Stimulated activated CD4-positive, alpha-beta T cell treated with anti-CD3 and anti-CD28 coated beads, Interleukin-12 subunit alpha, Interleukin-12 subunit beta, amount 100 ng/mL, for 48 hours (primary cell): ENCODE data around the gene EPC1.
"Not testable (repeated sequence)": the region's sequence is repeated elsewhere in the genome, so short reads cannot be mapped to it uniquely, and the experiment has no call there.

Experiments used
- DNase-seq, 3 donors: peaks; one replicate each; pipeline ENCODE4 v3.0.0-alpha.2; 2020; ENCODE audit warnings: low read depth in 2 of 3, low spot score in 1 of 3

EPC1 gene, protein sequence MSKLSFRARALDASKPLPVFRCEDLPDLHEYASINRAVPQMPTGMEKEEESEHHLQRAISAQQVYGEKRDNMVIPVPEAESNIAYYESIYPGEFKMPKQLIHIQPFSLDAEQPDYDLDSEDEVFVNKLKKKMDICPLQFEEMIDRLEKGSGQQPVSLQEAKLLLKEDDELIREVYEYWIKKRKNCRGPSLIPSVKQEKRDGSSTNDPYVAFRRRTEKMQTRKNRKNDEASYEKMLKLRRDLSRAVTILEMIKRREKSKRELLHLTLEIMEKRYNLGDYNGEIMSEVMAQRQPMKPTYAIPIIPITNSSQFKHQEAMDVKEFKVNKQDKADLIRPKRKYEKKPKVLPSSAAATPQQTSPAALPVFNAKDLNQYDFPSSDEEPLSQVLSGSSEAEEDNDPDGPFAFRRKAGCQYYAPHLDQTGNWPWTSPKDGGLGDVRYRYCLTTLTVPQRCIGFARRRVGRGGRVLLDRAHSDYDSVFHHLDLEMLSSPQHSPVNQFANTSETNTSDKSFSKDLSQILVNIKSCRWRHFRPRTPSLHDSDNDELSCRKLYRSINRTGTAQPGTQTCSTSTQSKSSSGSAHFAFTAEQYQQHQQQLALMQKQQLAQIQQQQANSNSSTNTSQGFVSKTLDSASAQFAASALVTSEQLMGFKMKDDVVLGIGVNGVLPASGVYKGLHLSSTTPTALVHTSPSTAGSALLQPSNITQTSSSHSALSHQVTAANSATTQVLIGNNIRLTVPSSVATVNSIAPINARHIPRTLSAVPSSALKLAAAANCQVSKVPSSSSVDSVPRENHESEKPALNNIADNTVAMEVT

DNA sequence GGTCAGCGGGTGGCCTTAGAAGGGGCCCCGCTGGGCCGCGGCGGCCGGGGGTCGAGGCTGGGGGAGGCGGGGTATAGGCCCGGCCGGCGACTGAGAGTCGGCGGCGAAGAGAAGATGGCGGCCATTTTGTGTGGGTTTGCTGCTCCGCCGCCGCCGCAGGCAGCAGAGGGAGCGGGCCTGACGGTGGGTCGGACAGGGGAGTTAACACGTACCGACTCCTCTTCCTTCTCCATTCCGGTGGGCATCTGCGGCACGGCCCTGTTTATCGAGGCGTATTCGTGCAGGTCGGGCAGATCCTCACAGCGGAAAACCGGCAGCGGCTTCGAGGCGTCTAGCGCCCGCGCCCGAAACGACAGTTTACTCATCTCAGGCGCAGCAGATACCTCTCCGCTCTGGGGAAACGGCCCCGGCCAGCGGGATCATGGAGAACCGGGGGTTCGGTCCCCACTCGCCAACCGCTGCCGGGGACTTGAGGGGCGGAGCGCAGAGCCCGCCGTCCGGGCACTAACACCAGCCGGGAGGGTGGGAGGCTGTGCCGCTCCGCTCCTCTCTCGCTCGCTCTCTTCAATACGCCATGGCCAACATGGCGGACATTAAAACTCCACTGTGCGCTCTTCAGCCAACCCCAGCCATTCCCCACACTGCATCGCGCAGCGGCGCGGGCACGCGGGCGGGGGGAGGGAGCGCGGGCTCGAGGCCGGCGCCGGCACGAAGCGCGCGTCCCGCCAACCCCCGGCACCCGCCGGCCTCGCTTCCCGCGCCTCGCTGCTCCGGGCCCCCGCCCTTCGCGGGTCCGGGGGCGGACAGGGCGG, at the start of gene EPC1:
EPC1 (minus strand) TSS at position 608 of the 812 bp plus-strand sequence; CDS start at position 365, 243 bp downstream.
- DNase-seq: peak; percentile 66 to 80 (median 76)

DNA sequence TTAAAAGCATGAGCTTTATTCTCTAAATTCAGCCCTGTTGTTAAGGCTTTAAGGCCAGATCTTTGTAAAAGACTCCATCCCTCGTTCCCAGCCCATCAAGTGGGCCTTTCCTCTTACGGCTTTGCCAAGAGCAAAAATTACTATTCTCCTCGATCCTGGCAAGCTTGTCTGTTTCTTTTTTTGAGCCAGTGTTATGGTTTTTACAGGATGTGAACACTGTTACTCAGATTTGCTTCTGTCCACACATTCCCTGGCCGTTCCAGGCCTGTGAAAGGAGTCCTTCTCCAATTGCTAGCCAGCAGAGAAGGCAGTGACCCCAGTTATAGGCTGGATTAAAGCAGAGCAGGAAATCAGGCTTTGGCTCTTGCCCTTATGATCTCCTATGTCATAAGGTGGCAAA, 47.0 kb upstream of the EPC1 start:
- no peak for DNase-seq

DNA sequence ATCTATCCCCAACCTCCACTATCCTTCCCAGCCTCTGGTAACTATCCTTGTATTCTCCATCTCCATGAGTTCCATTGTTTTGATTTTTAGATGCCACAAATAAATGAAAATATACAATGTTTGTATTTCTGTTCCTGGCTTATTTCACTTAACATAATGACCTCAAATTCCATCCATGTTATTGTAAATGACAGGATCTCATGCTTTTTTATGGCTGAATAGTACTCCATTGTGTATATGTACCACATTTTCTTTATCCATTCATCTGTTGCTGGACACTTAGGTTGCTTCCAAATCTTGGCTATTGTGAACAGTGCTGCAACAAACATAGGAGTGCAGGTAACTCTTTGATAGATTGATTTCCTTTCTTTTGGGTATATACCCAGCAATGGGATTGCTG, 45.3 kb upstream of the EPC1 start:
- DNase-seq: not testable (repeated sequence)

DNA sequence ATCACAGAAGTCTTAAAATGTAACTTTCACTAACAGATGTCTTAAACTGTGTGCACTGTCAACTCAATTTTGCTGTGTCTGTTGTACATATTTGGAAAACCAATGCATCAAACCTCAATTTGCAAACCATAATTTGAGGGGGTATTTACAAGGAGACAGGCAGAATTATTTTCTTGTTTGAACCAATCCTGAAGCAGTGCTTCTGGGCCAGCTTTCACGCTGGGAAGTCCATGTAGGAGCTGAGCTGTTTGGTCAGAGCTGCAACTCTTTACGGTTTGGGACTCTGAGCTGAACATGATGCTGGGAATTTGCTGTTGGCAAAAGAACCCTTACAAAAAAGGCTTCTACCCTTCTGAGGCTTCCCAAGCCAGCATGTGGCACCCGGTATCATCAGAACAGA, 43.2 kb upstream of the EPC1 start:
- no peak for DNase-seq

DNA sequence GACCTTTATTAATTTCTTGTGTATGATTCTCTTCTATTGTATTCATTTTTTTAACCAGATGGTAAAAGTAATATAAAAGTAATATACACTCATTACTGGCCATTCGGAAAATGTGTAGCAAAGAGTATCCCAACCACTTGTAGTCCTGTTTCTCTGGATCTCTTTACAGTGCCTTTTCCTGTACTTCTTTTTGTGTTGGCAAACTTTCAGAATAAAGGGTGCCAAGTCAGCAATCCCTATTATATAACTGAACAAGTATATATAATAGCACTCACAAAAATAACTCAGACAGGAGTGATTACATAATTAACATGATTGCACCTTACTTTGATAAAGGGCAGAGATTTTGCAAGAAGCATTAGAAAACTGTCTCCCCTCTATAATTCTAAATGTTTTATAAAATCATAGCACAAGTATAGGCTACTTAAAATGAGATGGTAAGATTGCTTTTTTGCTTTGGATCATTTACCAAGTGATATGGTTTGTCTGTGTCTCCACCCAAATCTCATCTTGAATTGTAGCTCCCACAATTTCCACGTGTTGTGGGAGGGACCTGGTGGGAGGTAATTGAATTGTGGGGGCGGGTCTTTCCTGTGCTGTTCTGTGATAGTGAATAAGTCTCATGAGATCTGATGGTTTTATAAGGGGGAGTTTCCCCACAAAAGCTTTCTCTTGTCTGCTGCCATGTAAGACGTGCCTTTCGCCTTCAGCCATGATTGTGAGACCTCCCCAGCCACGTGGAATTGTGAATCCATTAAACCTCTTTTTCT, 41.5 kb upstream of the EPC1 start:
- DNase-seq: no peak

DNA sequence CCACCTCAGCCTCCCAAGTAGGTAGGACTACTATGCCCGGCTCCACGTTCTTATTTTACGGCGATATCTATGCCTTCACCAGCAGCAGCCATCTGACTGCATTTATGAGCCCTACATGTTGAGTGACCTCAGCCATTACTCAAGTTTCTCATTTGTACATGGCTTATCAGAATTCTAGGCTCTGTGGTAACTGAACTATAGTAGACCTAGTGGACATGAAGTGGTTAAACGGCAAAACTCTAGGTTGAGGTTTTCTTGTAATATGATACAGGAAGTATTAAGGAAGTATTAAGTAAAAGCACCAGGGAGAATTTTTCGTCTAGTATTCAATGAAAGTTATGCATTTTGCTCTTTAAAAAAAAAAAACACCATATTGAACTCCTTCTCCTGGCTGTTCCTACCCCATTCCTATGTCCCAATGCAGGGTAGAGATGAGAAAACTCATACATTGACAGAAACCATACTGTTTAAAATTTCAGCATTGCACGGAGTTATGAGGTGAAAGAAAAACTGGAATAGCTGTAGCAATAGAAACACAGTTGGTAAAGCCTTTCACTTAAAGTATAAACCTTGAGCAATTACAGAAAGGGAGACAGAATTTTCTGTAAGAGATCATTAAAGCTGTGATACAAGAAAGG, 39.8 kb upstream of the EPC1 start:
- DNase-seq: no peak

DNA sequence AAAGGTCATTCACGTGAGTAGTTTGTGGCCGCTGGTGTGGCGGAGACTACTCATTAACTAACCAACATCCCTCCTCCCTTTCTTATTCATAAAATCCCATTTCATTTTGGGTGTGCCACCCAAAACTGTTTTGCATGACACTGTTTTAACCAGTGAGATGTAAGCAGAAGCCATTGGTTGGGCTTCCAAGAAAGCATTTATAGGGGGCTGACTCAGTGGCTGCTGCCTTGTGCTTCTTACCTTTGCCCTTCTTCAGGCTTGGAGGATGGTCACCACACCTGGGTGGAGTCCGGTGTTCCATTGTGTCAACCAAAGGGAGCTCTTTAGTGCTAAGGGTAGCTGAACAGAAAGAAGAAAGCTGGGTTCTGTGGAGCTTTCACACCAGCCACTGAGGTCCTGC, 37.2 kb upstream of the EPC1 start:
- no peak for DNase-seq

DNA sequence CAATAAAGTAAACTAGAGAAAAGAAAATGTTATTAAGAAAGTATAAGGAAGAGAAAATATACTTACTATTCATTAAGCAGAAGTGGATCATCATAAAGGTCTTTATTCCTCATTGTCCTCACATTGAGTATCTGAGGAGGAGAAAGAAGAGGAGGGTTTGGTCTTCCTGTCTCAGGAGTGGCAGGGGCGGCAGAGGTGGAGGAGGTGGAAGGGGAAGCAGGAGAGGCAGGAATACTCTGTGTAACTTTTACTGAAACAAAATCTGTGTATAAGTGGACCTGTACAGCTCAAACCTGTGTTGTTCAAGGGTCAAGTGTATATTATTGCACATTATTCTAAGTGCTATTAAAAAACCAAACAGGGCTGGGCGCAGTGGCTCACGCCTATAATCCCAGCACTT, 34.2 kb upstream of the EPC1 start:
- DNase-seq: no peak

DNA sequence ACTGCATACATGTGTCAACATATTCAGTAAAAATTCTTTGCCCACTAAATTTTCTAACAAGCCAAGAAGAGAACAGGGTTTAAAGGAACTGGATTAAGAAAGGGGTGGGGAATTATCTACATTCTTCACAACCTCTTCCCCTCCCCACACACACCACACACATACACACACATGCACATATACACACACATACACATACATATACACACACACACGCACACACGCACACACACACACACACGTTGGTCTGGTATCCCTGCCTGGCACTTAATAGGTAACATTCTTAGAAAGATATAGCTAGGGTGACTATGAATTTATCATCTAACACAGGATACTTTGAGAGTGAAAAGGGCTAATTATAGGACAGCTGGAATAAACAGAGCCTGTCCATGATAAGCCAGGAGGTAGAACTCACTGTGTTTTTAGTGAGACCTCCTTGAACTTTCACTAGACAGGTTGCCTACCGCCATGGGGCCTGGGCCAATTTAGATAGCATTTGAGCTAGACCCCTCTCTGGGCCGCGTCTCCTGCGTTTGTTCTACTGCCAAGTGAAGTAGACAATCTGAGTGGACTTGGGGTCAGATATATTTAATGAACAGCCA, 33.1 kb upstream of the EPC1 start:
- DNase-seq: no peak

DNA sequence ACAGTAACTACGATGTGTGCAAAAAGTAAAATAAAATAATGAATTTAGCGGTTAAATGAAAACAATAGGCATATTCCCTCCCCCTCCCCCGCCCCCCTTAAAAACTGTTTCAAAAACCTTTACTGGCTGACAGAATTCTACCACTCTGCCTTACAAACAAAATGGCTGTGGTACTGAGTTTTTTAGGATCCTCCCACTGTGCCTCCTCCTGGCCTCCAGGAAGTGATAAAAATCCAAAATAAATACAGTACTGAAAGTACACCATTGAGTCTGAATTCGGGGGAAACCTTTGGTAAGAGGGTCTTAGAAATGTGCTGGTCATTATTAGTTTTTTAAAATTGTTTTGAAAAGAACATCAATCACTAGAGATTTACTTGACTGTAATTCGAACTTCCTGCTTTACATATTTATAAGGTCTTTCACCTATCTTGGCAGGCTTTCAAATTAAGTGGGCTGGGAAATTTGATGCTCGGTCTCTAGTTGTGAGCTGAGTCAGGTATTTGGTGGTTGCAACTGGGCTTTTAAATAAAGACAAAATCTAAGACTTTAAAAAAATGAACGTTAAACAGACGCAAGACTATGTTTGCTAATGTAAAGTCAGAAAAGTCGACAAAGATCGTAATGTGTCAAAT, 32.5 kb upstream of the EPC1 start:
- no peak for DNase-seq

DNA sequence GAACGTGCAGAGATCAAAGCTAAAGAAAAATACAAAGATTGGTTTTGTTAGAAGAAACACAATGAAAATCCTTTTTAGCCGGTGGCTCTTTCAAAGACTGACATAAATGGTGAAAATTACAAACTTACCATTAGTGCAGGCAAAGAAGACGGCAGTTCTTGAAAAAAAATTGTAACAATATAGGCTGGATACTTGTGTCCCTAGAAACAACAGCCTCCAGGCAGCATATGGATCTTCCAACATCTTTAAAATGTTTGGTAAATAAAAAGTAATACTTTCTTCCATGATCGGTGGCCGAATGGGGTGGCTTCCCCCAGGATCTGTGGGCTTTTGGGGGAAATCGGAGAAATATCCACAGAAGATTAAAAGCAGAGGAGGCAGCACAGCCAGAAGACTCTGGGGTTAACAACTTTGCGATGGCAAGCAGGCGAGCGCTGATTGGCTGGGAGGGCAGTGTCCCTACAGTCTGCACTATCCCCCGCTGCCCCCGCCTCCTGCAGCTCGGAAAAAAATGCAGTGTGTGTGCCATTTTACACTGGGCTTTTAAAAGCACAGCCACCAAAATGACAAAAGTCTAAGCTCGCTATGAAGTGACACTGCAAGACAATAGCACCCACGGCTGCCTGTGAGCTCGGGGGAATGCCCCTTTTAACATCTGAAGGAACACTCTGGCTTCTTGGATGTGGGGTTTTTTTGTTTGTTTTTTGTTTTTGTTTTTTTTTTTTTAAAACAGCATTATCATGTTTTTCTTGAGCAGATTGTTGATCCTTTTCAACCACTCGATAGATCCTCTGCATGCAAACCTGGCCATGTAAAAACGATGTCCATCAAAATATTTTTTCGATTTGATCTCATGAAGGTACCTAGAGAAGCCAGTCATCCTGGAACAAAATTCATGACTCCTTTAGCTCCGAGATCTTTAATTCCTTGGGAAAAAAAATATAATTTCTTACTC, 31.7 kb upstream of the EPC1 start:
- DNase-seq: peak; percentile 78 to 88 (median 83)

DNA sequence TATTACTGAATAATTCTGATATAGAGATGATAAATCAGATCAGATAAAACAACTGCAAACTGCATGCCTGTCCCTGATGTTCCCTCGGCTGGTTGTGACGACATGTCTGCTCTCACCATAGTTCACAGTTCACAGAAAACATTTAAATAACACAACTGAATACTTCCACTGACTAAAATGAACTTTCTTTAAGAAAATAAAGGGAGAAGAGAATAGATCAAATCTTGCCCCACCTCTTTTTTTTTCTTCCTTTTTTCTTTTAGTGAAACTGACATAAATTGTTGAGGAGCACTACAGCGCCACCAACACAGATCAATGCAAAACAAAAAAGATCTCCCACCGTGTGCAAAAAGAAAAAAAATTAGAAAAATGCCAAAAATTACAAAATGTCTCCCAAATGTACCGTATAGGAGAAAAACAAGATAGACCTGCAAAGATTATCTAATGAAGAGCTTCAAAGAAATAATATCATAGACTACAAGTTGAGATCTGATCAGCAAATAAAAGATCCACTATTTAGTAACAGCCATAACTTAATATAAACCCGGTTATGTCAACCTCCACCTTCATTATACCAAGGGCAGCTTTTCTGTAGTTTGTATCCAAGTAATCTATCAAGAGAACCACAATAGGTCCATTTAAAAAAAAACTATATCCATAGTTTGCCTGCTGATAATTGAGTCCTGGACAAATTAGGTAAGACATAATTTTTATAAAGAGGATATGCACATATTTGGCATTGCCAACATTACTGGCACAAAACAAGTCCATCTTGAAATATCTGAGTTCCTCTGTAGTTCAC, 30.7 kb upstream of the EPC1 start:
- DNase-seq: no peak

DNA sequence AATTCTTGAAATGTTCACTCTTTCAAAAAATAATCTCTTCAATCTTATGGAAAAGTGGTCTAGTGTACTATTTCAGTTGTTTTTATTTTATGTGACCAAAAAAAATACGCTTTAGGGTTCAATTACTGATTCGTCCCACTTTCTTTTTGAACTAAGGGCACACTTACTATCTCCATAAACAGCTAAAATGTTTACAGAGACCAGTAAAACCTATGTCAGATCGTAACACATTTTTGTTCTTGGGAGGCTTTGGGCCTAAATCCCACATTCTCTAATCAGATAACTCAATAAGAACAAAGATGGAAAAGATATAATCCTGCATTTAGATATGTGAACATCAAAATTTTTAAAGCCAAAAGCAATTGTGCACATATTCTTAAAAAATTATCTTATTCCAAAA, 29.8 kb upstream of the EPC1 start:
- DNase-seq: no peak

DNA sequence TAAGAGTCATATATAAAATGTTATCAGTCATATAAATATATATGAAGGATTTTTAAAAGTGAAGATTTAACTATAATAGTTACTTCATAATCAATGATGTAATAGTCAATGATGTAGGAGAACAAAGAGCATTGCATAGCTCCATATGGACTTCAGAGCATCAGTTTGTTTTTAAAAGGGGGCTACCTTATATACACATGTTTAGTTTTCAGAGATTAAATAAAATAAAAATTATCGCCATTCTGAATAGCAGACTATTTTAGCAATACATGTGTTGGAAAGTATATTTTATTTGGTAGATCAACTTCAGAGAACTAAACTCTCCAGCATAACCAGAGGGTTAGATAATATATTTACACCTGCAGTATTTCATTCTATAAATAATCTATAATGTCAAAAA, 29.1 kb upstream of the EPC1 start:
- DNase-seq: no peak

DNA sequence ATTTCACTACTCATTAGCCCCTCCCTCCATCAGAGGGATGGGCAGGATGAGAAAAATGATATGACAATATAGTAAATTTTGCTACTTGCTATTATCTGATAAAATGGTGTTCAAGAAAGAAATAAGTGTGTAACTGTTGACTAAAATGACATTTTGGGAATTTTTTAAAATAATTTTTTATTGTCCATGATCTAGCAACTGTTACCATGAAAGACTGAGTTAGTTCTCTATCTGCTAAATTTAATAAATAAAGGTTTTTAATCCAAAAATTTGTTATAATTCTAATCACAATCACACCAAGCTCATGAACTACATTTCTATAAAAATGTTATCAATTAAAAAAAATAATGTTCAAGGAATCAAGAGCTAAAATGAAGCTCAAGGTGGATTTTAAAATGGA, 28.7 kb upstream of the EPC1 start:
- no peak for DNase-seq

DNA sequence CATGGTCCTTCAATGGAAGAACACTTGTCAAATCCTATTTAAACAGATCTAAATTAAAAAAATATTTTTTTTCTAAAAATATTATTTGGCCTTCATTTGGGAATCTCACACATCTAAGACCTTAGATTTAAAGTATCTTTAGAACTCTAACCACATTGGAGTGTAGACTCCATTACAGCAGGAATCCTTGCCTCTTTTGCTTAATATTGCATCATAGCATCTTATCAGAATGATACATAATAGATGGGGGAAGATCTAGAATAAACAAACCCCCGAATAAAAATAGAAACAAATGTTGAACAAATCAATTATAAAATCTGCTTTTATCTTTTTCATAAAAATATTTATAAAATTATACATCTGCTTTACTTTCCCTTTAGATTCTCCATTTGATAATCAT, 27.6 kb upstream of the EPC1 start:
- DNase-seq: no peak

DNA sequence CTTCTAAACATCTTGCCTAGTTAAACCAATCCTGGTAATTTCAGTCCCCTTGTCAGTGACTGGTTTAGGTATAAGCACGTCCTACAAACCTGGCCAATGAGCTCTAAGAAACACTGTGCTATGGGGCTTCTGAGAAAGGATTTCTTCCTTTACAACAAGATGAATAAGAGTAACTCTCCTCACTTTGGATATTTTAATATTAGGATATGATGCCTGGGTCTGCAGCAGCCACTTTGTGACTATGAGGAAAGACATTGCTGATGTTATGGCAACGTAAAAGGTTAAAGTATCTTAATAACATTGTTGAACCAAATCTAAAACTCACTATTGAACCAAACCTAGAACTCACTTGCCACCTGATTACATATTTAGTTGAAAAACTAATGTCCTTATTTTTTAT, 26.5 kb upstream of the EPC1 start:
- no peak for DNase-seq

DNA sequence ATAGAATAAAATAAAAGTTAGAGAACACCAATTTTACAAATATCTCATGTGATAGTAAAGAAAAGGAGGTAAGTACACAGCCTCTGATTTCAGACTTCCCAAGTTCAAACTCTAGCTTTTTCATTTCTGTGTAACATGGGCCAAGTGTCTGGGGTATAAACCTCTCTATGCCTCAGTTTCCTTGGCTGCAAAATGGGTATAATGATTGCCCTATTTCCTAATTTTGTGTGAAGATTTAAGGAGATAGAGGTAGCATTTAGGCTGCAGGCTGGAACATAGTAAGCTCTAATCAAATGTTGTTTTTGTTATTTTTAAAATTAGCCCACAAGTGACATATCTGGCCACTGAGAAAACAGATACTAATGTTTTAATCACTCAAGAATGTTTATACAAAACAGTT, 26.1 kb upstream of the EPC1 start:
- no peak for DNase-seq
